DOHH2 (cell line): ENCODE measurements around the gene ZBTB7C.

Experiments
- CTCF ChIP-seq: fragments of 200-600 bp; sonication (generic); IDR thresholded peaks from one replicate; pipeline ENCODE4 v1.5.1; 2014; ENCODE audit warnings: antibody characterized with exemption, mild to moderate bottlenecking, low read depth, low read length; ENCODE audit not compliant: poor library complexity, severe bottlenecking
- EZH2phosphoT487 ChIP-seq: fragments of 200-600 bp; sonication (generic); IDR thresholded peaks from 2 replicates; pipeline ENCODE4 v1.6.1; 2017; ENCODE audit warnings: borderline replicate concordance, mild to moderate bottlenecking, antibody characterized with exemption, low read length, moderate library complexity, mixed read lengths

DNA sequence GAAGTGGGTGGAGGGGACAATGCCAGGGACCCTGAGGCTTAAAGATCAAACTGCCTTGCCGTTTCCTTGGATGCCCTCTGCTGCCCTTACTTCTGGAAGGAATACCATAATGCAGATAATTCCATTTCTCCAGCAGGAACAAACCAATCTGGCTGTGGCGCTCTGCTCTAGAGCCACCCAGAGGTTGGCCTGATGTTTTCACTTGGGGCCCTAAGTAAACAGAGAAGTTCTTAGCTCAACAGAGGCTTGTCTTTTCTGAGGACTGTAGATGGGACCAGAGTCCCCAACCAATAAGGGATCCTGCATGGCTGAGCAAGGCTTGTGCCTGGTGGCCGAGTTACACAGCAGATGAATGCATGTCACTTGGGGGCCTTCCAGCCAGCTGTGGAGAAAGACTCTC lies 230.2 kb downstream of the ZBTB7C start:
- TF ChIP-seq CTCF (no peak), EZH2phosphoT487 (no peak)
